Motor neuron (in vitro differentiated cells): Measurements from ENCODE around the gene RAI14. TPM values are rescaled to one million over a fixed set of nuclear protein-coding genes. Genes with fewer than 3 reads are reported as not detected.
A peak's percentile ranks its signal among the peaks of the same experiment; 100 is the strongest.

ENCODE experiments used
- ATAC-seq, 8 experiments: fragments of 200-7000 bp; cut with Tn5 transposase; replicated peaks in 6 of 8; 2 replicates each; pipeline ENCODE4 v1.8.0; 2021; ENCODE audit warnings: mild to moderate bottlenecking in 8 of 8, moderate library complexity in 8 of 8
- H3K27ac ChIP-seq, 2 donors: fragments of 250-450 bp; sonication (Bioruptor Pico); 2 replicates each; pipeline ENCODE4 v1.9.0; 2021; ENCODE audit warnings: antibody characterized with exemption in 2 of 2, mild to moderate bottlenecking in 2 of 2, moderate library complexity in 1 of 2
- H3K4me1 ChIP-seq, 2 donors: fragments of 250-450 bp; sonication (Bioruptor Pico); replicated peaks in 1 of 2; 2 replicates each; pipeline ENCODE4 v1.6.1; 2021; ENCODE audit warnings: antibody characterized with exemption in 2 of 2, mild to moderate bottlenecking in 2 of 2, moderate library complexity in 1 of 2
- H3K4me3 ChIP-seq, 5 donors: fragments of 250-450 bp; sonication (Bioruptor Pico); 2 replicates each; pipeline ENCODE4 v1.9.0; 2021; ENCODE audit warnings: antibody characterized with exemption in 5 of 5, mild to moderate bottlenecking in 5 of 5, moderate library complexity in 4 of 5
- WGBS, 10 experiments: fragments of 450-650 bp; shearing (Covaris generic); methylation state at CpG; one replicate each; pipeline ENCODE4 v1.0.0; 2022; 5-methylcytosine and 5-hydroxymethylcytosine counted together
- in situ Hi-C, 9 experiments: fragments of 400-800 bp; cut with MboI; loops; one replicate each; pipeline ENCODE4 v1.15.0; 2021; ENCODE audit warnings: low sequenced_read_pairs in 9 of 9, low pct_unique_long_range_greater_than_20kb in 2 of 9; ENCODE audit not compliant: unreplicated experiment in 9 of 9
- total RNA-seq, 8 experiments: library from RNA; unstranded; fragments of 300-600 nt; gene quantifications; 2 replicates each; pipeline versions ENCODE4 v1.2.3 to v1.2.4, GENCODE V29; 2022

RAI14 gene
- total RNA-seq, 8 experiments from 2014 or later, result 21.5 to 203 (median 88.2) TPM

DNA sequence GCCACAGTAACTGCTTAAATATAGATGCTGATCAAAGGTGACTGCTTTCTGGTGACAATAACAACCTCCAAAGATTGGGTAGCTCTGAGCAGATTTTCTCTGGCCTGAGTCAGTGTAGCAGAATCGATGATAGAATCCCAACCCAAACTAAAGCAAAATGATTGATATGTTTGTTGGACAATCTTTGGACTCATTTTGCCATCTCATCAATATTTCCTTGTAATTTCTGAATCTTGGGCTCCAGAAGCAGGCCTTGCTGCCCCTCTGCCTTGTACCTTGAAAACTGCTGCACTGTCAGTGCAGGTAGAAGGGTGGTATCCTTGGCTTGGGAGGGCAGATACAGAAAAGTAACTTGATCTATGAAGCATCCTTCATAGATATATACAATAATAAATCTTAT, 201.8 kb downstream of the RAI14 start:
- H3K4me1 ChIP-seq, result peaks cover 5 to 16% of the 10 kb centered on the region in 2 donors
- no peak for ATAC-seq
- H3K27ac ChIP-seq, result no peak overlapping the region
- H3K4me3 ChIP-seq, result no peak overlapping the region
- in situ Hi-C loops, result no loop called here
- 71 to 100% (median 81%) methylated on average over 1 of the region's 1 CpG; no CpG with 5 or more reads in 4 of the 10 experiments for WGBS, 10 experiments

GRCh38 chr5:34858790-34859189, 202.7 kb downstream of the RAI14 start:
- in situ Hi-C loops, result no loop called here
- H3K4me1 ChIP-seq, result peaks cover 8 to 21% of the 10 kb centered on the region in 2 donors
- no peak overlapping the region for H3K4me3 ChIP-seq
- no peak for ATAC-seq
- H3K27ac ChIP-seq, result no peak overlapping the region
- 20 to 100% (median 42%) methylated on average over 1 to 2 of the region's 2 CpGs; no CpG with 5 or more reads in 3 of the 10 experiments for WGBS, 10 experiments

GRCh38 chr5:34859253-34859652, 203.1 kb downstream of the RAI14 start:
- WGBS, 10 experiments, result 45 to 68% (median 58%) methylated on average over 1 to 4 of the region's 5 CpGs; no CpG with 5 or more reads in 2 of the 10 experiments
- in situ Hi-C loops, result no loop called here
- Histone ChIP-seq H3K27ac (no peak overlapping the region), H3K4me1 (peaks cover 13 to 20% of the 10 kb centered on the region in 2 donors), H3K4me3 (no peak overlapping the region)
- no peak for ATAC-seq

DNA sequence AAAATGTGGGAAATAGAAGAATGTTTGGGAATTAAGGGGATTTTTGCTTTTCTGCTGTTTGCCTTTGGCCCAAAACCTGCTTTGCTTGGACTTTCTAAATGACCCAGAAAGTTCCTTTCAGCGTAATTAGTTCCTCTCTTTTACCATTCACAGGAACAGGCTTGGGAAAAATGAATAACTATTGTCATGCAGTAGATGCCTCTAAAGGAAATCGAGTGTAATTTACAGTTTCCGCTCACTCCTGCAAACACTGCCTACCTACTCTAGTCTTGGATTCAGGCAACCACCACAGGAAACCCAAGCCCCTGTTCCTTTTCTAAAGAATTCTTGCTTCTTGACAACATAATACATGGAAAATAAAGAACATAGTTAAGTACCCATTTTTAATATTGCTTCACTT, 207.8 kb downstream of the RAI14 start:
- Histone ChIP-seq H3K4me3 (no peak overlapping the region), H3K4me1 (peaks cover 15 to 28% of the 10 kb centered on the region in 2 donors), H3K27ac (no peak overlapping the region)
- in situ Hi-C loops, result no loop called here
- peak in 2 of 8 experiments; percentile 22 to 38 for ATAC-seq
- 14 to 100% (median 52%) methylated on average over 1 to 3 of the region's 3 CpGs; no CpG with 5 or more reads in 2 of the 10 experiments for WGBS, 10 experiments

GRCh38 chr5:34865091-34865490, 209.0 kb downstream of the RAI14 start:
- WGBS, 10 experiments, result 61 to 100% (median 93%) methylated on average over 1 to 2 of the region's 2 CpGs
- H3K4me3 ChIP-seq, result no peak overlapping the region
- in situ Hi-C loops, result no loop called here

DNA sequence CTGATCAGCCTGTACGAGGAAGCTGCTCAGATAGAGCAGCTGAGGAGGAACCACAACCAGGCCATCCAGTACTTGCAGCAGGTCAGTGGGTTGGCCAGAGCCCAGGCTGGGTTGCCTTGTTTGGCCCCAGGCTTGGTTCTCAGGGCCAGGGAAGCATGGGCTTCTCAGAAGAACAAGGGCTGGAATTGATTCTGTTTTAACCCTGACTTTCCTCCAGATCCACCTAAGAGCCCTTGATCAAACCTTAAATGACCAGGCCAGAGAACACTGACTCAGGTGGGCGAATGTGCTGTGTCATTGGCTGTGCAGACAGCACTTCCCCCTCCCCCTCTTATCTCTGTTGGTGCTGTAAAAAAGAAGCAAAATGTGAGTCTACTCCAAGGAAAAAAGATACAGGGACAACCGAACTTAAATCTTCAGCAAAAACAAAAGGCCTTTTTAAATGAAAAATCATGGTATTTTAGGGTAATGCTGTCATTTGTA, 210.9 kb downstream of the RAI14 start:
- WGBS, 10 experiments, result 57 to 100% (median 88%) methylated on average over 1 to 3 of the region's 3 CpGs; no CpG with 5 or more reads in 3 of the 10 experiments
- H3K4me3 ChIP-seq, result no peak overlapping the region
- in situ Hi-C loops, result no loop called here
- peaks cover 16 to 32% of the 10 kb centered on the region in 2 donors for H3K4me1 ChIP-seq
- no peak for ATAC-seq
- H3K27ac ChIP-seq, result no peak overlapping the region

More at GRCh38 chr5:34865091-34865490, 209.0 kb downstream of the RAI14 start:
- no peak for ATAC-seq
- peaks cover 16 to 33% of the 10 kb centered on the region in 2 donors for H3K4me1 ChIP-seq
- H3K27ac ChIP-seq, result no peak overlapping the region

DNA sequence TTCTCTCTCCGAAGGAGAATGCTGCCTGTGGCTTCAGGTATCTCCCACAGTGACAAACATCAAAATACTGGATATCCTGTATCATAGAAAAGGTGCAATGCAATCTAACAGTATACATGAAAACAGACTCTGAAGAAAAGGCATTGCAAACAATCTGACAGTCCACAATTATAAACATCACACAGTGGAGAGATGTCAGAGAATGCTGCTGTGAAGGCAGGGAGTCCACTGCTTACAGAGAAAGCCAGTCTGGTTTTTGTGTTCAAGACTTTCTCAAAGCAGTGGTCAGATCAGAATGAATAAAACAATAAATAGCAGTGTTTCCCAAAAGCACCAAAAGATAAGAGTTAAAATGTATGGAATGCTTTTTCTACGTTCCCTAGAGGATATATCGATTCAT, 211.5 kb downstream of the RAI14 start:
- H3K27ac ChIP-seq, result no peak overlapping the region

DNA sequence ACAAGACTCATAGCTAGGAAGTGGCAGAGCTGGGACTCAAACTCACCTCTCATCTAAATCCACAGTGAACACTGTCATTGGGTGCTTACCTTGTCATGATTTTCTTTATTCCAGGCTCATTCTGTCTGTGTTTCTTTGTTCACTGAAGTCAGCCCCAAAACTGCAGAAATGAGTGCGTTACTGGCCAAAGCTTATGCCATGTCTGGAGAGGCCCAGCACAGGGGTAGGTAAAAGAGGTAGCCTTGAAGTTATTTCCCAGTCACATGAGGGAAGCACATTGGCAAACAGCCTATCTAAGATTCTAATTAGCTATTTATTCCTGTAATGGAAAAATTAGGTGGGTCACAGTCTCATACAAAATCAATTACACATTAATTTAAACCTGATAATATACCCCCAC, 212.7 kb downstream of the RAI14 start:
- Histone ChIP-seq H3K4me1 (peaks cover 13 to 25% of the 10 kb centered on the region in 2 donors), H3K4me3 (no peak overlapping the region), H3K27ac (no peak overlapping the region)
- 80 to 100% (median 100%) methylated on average over 1 of the region's 1 CpG; no CpG with 5 or more reads in 5 of the 10 experiments for WGBS, 10 experiments
- in situ Hi-C loops, result no loop called here
- no peak for ATAC-seq

More for the DNA sequence above, 211.5 kb downstream of the RAI14 start:
- in situ Hi-C loops, result no loop called here
- no peak overlapping the region for H3K4me3 ChIP-seq
- H3K4me1 ChIP-seq, result peaks cover 16 to 30% of the 10 kb centered on the region in 2 donors
- no peak for ATAC-seq
- 73 to 100% (median 96%) methylated on average over 1 to 3 of the region's 3 CpGs for WGBS, 10 experiments

DNA sequence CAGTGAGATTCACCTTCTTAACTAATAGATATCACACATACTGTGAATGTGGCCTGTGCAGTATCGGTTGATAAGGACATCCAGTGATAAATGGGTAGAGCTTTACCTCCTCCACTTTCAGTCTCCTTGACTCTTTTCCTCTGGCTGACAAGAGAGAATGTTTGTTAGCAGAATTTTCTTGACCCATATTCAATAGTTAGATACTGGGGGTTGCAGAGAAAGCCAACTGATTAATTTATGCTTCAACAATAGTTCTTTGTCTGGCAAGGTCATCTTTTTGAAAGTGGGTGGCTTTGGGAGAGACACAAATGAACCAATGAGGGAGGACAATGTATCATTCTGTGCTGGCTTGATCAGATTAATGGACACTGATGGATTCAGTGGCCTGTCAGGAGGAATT, 213.1 kb downstream of the RAI14 start:
- 0 to 100% (median 80%) methylated on average over 1 of the region's 1 CpG; no CpG with 5 or more reads in 2 of the 10 experiments for WGBS, 10 experiments
- ATAC-seq, result no peak
- no peak overlapping the region for H3K27ac ChIP-seq
- in situ Hi-C loops, result no loop called here
- H3K4me3 ChIP-seq, result no peak overlapping the region
- H3K4me1 ChIP-seq, result peaks cover 9 to 22% of the 10 kb centered on the region in 2 donors

GRCh38 chr5:34870382-34870781, 214.3 kb downstream of the RAI14 start:
- in situ Hi-C loops, result no loop called here
- no peak overlapping the region for H3K27ac ChIP-seq
- ATAC-seq, result no peak
- no peak overlapping the region for H3K4me3 ChIP-seq
- H3K4me1 ChIP-seq, result peaks cover 6 to 16% of the 10 kb centered on the region in 2 donors
- 67 to 100% (median 91%) methylated on average over 1 to 2 of the region's 2 CpGs for WGBS, 10 experiments

DNA sequence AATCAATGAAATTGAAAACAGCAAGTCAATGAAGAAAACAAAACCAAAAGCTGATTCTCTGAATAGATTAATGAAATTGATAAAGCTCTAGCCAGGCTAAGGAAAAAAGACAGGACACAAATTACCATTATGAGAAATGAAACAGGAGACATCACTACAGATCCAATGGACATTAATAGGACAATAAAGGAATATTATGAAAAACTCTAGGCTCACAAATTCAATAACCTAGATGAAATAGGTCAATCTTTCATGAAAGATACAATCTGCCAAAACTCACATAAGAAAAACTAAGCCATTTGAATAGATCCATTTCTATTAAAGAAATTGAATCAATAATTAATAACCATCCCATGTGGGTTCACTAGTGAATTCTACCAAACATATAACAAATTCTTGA, 220.1 kb downstream of the RAI14 start:
- no peak for ATAC-seq
- Histone ChIP-seq H3K27ac (no peak overlapping the region), H3K4me3 (no peak overlapping the region), H3K4me1 (no peaks in the 10 kb centered on the region)
- in situ Hi-C loops, result loop anchor here in 2 of 9 experiments (25.0 kb wide), 1 partner anchor 364 kb away; no protein-coding TSS in a partner anchor

- in situ Hi-C loops, result loop anchor here in 2 of 9 experiments (25.0 kb wide), 1 partner anchor 369 kb away; no protein-coding TSS in a partner anchor
- Histone ChIP-seq H3K27ac (no peak overlapping the region), H3K4me1 (no peaks in the 10 kb centered on the region), H3K4me3 (no peak overlapping the region)
- no peak for ATAC-seq
These were observed 225.1 kb downstream of the RAI14 start for GRCh38 chr5:34881246-34881645.
